Chondrocyte (in vitro differentiated cells): ENCODE data around the gene GNG7. TPM values are rescaled to one million over a fixed set of nuclear protein-coding genes. Genes with fewer than 3 reads are reported as not detected.

ENCODE experiments used
- DNase-seq: peaks from one replicate; pipeline ENCODE4 v3.0.0; 2021; ENCODE audit warnings: mixed read lengths, low spot score
- H3K27ac Mint-ChIP-seq: one replicate; pipeline ENCODE4 v1.8.0; 2021; ENCODE audit warnings: mild to moderate bottlenecking, moderate library complexity, mixed read lengths; ENCODE audit not compliant: unreplicated experiment
- H3K27me3 Mint-ChIP-seq: 2 replicates; pipeline ENCODE4 v1.8.0; 2021; ENCODE audit warnings: low read depth, mixed read lengths
- H3K36me3 Mint-ChIP-seq: 2 replicates; pipeline ENCODE4 v1.8.0; 2021; ENCODE audit warnings: low read depth, mixed read lengths
- H3K4me1 Mint-ChIP-seq: 2 replicates; pipeline ENCODE4 v1.8.0; 2021; ENCODE audit warnings: low read depth, mild to moderate bottlenecking, mixed read lengths
- H3K4me3 Mint-ChIP-seq: one replicate; pipeline ENCODE4 v1.8.0; 2021; ENCODE audit warnings: mild to moderate bottlenecking, moderate library complexity, mixed read lengths; ENCODE audit not compliant: unreplicated experiment
- H3K9me3 Mint-ChIP-seq: 2 replicates; pipeline ENCODE4 v1.8.0; 2021; ENCODE audit warnings: low read depth, mixed read lengths
- total RNA-seq: library from RNA; stranded (reverse); gene quantifications from 3 replicates; pipeline ENCODE4 v1.2.1, GENCODE V29; 2021
- TF ChIP-seq, protein P1 (sequence below): fragments of 200-600 bp; sonication (generic); IDR thresholded peaks from 2 replicates; pipeline ENCODE4 v1.5.0; 2021; ENCODE audit warnings: antibody characterized with exemption, mild to moderate bottlenecking, moderate library complexity

GNG7 gene
- total RNA-seq, 1 donor from 2014 or later = 1.9 TPM

DNA sequence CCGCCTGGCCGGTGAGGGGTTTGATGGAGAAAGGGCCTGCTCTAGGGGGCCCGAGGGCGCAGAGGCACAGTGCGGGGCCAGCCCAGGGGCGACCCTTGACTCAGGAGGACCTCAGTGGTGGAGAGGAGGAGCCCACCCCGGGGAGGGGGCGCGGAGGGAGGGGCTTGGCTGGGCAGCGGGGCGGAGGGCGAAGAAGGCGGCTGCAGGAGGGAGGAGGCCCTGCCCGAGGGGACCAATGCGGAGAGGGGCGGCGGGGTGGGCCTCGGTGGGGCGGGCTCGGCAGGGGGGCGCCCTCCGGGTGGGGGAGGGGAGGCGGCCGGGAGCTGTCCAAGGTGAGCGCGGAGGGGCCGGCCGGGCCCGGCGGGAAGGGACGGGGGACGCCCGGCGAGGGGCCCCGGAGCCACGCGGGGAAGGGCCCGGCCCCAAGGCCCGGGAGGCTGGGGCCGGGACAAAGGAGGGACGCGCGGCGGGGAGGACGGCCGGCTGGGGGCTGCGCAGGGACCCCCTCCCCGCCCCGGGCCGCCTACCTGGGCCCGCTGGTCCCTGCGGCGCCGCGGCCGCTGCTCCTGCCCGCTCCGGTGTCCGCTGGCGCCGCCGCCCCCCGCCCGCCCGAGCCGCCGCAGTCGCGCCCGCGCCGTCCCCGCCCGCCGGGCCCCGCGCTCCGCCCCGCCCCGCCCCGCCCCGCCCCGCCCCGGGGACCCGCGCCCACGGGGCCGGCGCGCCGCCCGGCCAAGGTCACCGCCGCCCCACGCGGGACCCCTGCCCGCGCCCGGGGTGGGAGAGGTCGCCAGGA lies 18.5 kb upstream of the GNG7 start, which contains the start of gene DIRAS1:
TSS of gene DIRAS1 (minus strand) at position 596 of the 793 bp plus-strand sequence. CDS start 3,566 bp downstream, outside the sequence.
- Mint-ChIP-seq H3K27ac (no peak within 1 kb of the TSS), H3K9me3 (peaks cover under 1% of the 10 kb centered on the region)
- no peak for DNase-seq

DNA sequence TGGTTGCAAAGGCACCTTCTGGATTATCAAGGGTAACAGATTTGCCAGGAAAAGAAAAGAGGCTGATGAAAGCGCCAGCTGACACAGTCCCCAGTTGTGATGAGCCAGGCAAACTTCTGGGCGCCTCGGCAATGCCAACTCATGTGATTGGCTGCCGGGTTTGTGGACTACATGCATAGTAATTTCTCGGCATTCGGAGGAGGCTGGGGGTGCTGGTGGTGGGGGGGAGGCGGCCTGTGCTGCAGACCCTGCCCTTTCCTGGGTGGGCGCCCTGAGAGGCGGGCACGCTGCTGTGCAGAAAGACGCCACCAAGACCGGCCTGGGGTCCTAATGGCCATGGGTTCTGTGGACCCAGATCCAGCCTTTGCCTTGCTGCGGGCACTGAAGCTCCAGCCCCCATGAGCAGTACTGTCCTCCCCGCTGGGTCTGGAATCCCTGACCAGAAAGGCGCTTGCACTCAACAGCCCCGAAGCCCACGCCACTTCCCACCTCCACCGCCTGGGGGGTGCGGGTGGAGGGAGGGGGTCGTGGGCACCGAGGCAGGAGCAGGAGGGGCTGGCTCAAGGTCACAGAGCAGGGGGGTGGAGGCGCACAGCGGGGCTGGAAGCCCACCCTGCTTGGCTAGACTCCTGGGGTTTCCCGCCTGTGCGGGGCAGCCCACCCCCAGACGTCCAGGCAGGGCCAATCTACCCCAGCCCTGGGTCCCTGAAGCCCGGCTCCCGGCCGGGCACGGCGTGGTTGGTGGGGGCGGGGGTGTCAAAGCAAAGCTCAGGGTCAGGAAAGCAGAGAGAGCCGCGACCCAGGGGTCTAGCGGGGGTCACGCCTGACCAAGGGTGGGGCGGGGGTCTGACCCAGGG lies 17.7 kb upstream of the GNG7 start:
- Mint-ChIP-seq H3K9me3 (peaks cover 8% of the 10 kb centered on the region), H3K36me3 (peaks cover 9% of the 10 kb centered on the region), H3K27me3 (no peaks in the 10 kb centered on the region), H3K27ac (no peak overlapping the region), H3K4me3 (peak overlapping the region; percentile 60), H3K4me1 (peaks cover 26% of the 10 kb centered on the region)
- TF ChIP-seq, protein P1, sequence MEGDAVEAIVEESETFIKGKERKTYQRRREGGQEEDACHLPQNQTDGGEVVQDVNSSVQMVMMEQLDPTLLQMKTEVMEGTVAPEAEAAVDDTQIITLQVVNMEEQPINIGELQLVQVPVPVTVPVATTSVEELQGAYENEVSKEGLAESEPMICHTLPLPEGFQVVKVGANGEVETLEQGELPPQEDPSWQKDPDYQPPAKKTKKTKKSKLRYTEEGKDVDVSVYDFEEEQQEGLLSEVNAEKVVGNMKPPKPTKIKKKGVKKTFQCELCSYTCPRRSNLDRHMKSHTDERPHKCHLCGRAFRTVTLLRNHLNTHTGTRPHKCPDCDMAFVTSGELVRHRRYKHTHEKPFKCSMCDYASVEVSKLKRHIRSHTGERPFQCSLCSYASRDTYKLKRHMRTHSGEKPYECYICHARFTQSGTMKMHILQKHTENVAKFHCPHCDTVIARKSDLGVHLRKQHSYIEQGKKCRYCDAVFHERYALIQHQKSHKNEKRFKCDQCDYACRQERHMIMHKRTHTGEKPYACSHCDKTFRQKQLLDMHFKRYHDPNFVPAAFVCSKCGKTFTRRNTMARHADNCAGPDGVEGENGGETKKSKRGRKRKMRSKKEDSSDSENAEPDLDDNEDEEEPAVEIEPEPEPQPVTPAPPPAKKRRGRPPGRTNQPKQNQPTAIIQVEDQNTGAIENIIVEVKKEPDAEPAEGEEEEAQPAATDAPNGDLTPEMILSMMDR = peak; percentile 37
- DNase-seq = no peak

More for the DNA sequence above, 18.5 kb upstream of the GNG7 start, which contains the start of gene DIRAS1:
- Mint-ChIP-seq H3K36me3 (peaks cover 5% of the 10 kb centered on the region), H3K27me3 (no peaks in the 10 kb centered on the region), H3K4me1 (peaks cover 26% of the 10 kb centered on the region), H3K4me3 (peak within 1 kb of the TSS; percentile 62)
- TF ChIP-seq, protein P1 = no peak

DNA sequence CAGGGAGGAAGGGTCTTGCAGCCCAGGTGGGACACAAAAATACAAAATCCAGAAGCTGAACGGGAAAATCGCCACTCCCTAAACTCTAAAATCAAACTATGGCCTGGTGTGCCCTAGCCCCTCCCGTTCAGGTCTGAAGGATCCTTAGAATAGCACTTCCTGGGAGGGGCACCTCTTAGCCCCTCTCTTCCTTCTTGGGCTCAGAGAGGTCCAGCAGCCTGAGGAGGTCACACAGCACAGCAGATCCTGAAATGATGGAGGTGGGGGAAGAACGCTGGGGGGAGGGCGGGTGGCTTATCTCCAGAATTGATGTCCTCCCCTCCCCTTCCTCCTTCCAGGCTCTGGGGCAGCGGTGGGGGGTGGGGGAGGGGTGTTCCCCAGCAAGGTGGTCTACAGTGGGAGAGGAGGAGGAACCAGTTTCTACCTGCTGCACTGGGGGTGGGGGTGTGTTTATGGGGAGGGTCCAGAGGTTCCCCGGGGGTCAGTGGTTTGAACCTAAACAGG lies 16.8 kb upstream of the GNG7 start:
- TF ChIP-seq, protein P1 = no peak
- H3K27me3 Mint-ChIP-seq = no peaks in the 10 kb centered on the region
- H3K9me3 Mint-ChIP-seq = peaks cover 11% of the 10 kb centered on the region
- peak overlapping the region; percentile 60 for H3K4me3 Mint-ChIP-seq
- no peak overlapping the region for H3K27ac Mint-ChIP-seq
- H3K4me1 Mint-ChIP-seq = peaks cover 25% of the 10 kb centered on the region
- DNase-seq = no peak
- peaks cover 9% of the 10 kb centered on the region for H3K36me3 Mint-ChIP-seq

DNA sequence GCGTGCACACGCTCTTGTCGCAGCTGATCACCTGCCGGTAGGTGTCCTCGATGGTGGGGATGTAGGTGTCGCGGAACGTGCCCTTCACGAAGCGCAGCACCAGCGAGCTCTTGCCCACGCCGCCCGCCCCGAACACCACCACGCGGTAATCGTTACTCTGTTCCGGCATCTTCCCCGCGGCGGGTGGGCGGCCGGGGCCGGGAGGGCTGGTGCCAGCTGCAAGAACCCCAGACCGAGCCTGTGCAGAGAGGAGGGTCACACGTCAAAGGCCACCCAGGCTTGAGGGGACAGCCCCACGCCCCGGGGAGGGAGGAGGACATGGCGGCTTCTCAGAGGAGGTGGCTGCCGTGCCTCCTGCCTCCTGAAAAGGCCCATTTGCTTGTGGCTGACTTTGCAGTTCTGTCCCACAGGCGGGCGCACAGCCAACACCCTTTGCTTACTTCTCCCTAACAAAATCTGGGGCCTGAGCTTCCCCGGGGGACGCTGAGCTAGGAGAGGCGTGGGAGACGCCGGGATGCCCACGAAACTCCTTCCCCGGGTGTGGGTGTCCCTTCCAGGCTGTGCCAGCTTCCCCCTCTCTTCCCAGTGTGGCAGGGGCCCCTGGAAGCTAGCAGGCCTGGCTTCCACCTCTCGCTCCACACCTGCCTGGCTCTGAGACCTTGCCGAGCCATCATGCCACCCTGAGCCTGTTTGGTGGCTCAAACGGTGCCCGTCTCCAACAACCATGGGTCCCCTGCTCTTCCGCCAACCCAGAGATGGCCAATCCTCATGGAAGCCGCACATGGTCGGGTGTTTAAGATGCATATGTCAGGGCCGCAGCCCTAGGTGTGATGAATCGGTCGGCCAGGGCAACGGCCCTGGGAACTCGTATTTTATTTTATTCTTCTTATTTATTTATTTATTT lies 15.4 kb upstream of the GNG7 start:
- no peak for DNase-seq
- Mint-ChIP-seq H3K4me1 (peaks cover 15% of the 10 kb centered on the region), H3K9me3 (peaks cover 11% of the 10 kb centered on the region), H3K4me3 (no peak overlapping the region), H3K36me3 (peaks cover 9% of the 10 kb centered on the region), H3K27ac (no peak overlapping the region), H3K27me3 (no peaks in the 10 kb centered on the region)
- TF ChIP-seq, protein P1 = no peak
